ENCODE data around the gene TCF4. TPM values are rescaled to one million over a fixed set of nuclear protein-coding genes. Genes with fewer than 3 reads are reported as not detected.
A peak's percentile ranks its signal among the peaks of the same experiment; 100 is the strongest.

Gene TCF4
- total RNA-seq, 2 donors from 2014 or later, result 31.6 to 34.0 TPM

- intact Hi-C loops (cut with DNase I), result no loop called here
- peaks cover 5% of the 10 kb centered on the region for H3K4me1 ChIP-seq
- no peak overlapping the region for H3K27ac ChIP-seq
- no peaks in the 10 kb centered on the region for H3K27me3 ChIP-seq
- TF ChIP-seq POLR2A (IDR thresholded peaks at IDR 0.05) (no peak), CTCF (IDR thresholded peaks at IDR 0.05) (no peak)
- no peaks in the 10 kb centered on the region for H3K9me3 ChIP-seq
- no peak for ATAC-seq
- no peak overlapping the region for H3K4me3 ChIP-seq
- H3K36me3 ChIP-seq (replicated peaks in 1 of 2; ENCODE audit: insufficient read depth in 1 of 2, low read depth in 2 of 2), result no peaks in the 10 kb centered on the region
- no peak for DNase-seq
Observed at GRCh38 chr18:55418439-55418838, 169.6 kb downstream of the TCF4 start.

GRCh38 chr18:55416791-55417190 lies 171.2 kb downstream of the TCF4 start:
- H3K4me3 ChIP-seq, result no peak overlapping the region
- no peaks in the 10 kb centered on the region for H3K27me3 ChIP-seq
- H3K9me3 ChIP-seq, result no peaks in the 10 kb centered on the region
- 69 to 70% methylated on average over 6 of the region's 6 CpGs for WGBS, 2 donors
- TF ChIP-seq CTCF (IDR thresholded peaks at IDR 0.05) (no peak), POLR2A (IDR thresholded peaks at IDR 0.05) (no peak)
- DNase-seq (no peak), ATAC-seq (no peak)
- peaks cover 5% of the 10 kb centered on the region for H3K4me1 ChIP-seq
- intact Hi-C loops (cut with DNase I), result no loop called here
- no peak overlapping the region for H3K27ac ChIP-seq
- no peaks in the 10 kb centered on the region for H3K36me3 ChIP-seq (replicated peaks in 1 of 2; ENCODE audit: insufficient read depth in 1 of 2, low read depth in 2 of 2)

GRCh38 chr18:55415258-55415871 lies 172.6 kb downstream of the TCF4 start:
- WGBS, 2 donors, result 14 to 16% methylated on average over 6 of the region's 6 CpGs
- intact Hi-C loops (cut with DNase I), result no loop called here
- TF ChIP-seq CTCF (IDR thresholded peaks at IDR 0.05) (peak; percentile 67 to 94 (median 82)), POLR2A (IDR thresholded peaks at IDR 0.05) (no peak)
- Histone ChIP-seq H3K9me3 (no peaks in the 10 kb centered on the region), H3K4me3 (no peak overlapping the region), H3K27ac (no peak overlapping the region), H3K27me3 (no peaks in the 10 kb centered on the region), H3K36me3 (replicated peaks in 1 of 2; ENCODE audit: insufficient read depth in 1 of 2, low read depth in 2 of 2) (no peaks in the 10 kb centered on the region), H3K4me1 (no peaks in the 10 kb centered on the region)
- peak; percentile 81 to 91 (median 84) for DNase-seq
- ATAC-seq, result peak; percentile 78

GRCh38 chr18:55414475-55414874 lies 173.5 kb downstream of the TCF4 start:
- H3K4me3 ChIP-seq, result no peak overlapping the region
- intact Hi-C loops (cut with DNase I), result loop anchor here (5.0 kb wide), 1 partner anchor 1163 kb away; no protein-coding TSS in a partner anchor
- H3K4me1 ChIP-seq, result no peaks in the 10 kb centered on the region
- no peaks in the 10 kb centered on the region for H3K36me3 ChIP-seq (replicated peaks in 1 of 2; ENCODE audit: insufficient read depth in 1 of 2, low read depth in 2 of 2)
- no peaks in the 10 kb centered on the region for H3K9me3 ChIP-seq
- no peaks in the 10 kb centered on the region for H3K27me3 ChIP-seq
- no peak for ATAC-seq
- TF ChIP-seq POLR2A (IDR thresholded peaks at IDR 0.05) (no peak), CTCF (IDR thresholded peaks at IDR 0.05) (no peak)
- no peak overlapping the region for H3K27ac ChIP-seq
- DNase-seq, result no peak

GRCh38 chr18:55413474-55413873 lies 174.5 kb downstream of the TCF4 start:
- no peak for ATAC-seq
- Histone ChIP-seq H3K36me3 (replicated peaks in 1 of 2; ENCODE audit: insufficient read depth in 1 of 2, low read depth in 2 of 2) (no peaks in the 10 kb centered on the region), H3K4me3 (no peak overlapping the region), H3K4me1 (no peaks in the 10 kb centered on the region), H3K9me3 (no peaks in the 10 kb centered on the region), H3K27me3 (no peaks in the 10 kb centered on the region), H3K27ac (no peak overlapping the region)
- WGBS, 2 donors, result 83 to 92% methylated on average over 1 of the region's 1 CpG
- TF ChIP-seq POLR2A (IDR thresholded peaks at IDR 0.05), result no peak
- no peak for TF ChIP-seq CTCF (IDR thresholded peaks at IDR 0.05)
- intact Hi-C loops (cut with DNase I), result loop anchor here (5.0 kb wide), 1 partner anchor 1164 kb away; no protein-coding TSS in a partner anchor
- DNase-seq, result no peak
